GM15510 (cell line): ENCODE data around the gene URM1.

Experiments used
- POLR2A ChIP-seq: IDR thresholded peaks from 3 replicates; pipeline ENCODE4 v1.6.1; 2011; ENCODE audit warnings: borderline replicate concordance; ENCODE audit not compliant: insufficient read length; ENCODE audit errors: extremely low read depth

Gene URM1

GRCh38 chr9:128370752-128371629, at the start of gene URM1:
Gene URM1 (plus strand): TSS chr9:128371374. CDS start chr9:128371381, 7 bp downstream.
- peak; percentile 79 for TF ChIP-seq POLR2A

GRCh38 chr9:128321879-128322403, 49.2 kb upstream of the URM1 start:
- no peak for TF ChIP-seq POLR2A

GRCh38 chr9:128322404-128323211, 48.6 kb upstream of the URM1 start, which contains the start of the genes COQ4 and TRUB2:
Gene COQ4 (plus strand): TSS chr9:128322839. CDS start chr9:128322859, 20 bp downstream.
Gene TRUB2 (minus strand): TSS chr9:128322447. CDS start chr9:128322408, 39 bp downstream.
- TF ChIP-seq POLR2A: peak; percentile 79

- TF ChIP-seq POLR2A: no peak
Measured at GRCh38 chr9:128323212-128323730, 47.9 kb upstream of the URM1 start.

GRCh38 chr9:128323791-128324190, 47.4 kb upstream of the URM1 start:
- no peak for TF ChIP-seq POLR2A

GRCh38 chr9:128324401-128324800, 46.8 kb upstream of the URM1 start:
- TF ChIP-seq POLR2A: no peak

- no peak for TF ChIP-seq POLR2A
Measured at GRCh38 chr9:128325629-128326028, 45.5 kb upstream of the URM1 start.

GRCh38 chr9:128333451-128333869, 37.7 kb upstream of the URM1 start:
- TF ChIP-seq POLR2A: no peak

- TF ChIP-seq POLR2A: no peak
Measured at GRCh38 chr9:128335161-128335560, 36.0 kb upstream of the URM1 start.

- no peak for TF ChIP-seq POLR2A
Measured at GRCh38 chr9:128335914-128336313, 35.3 kb upstream of the URM1 start.

GRCh38 chr9:128337936-128338335, 33.2 kb upstream of the URM1 start:
- TF ChIP-seq POLR2A: no peak

GRCh38 chr9:128339761-128340690, 31.1 kb upstream of the URM1 start, which contains the start of gene SLC27A4:
Gene SLC27A4 (plus strand): TSS chr9:128340527. CDS start chr9:128343133, 2,606 bp downstream.
- peak; percentile 56 for TF ChIP-seq POLR2A

GRCh38 chr9:128340691-128341434, 30.3 kb upstream of the URM1 start:
- TF ChIP-seq POLR2A: no peak
